Measurements from ENCODE around the gene PGA3.
"Not testable (repeated sequence)": the region's sequence is repeated elsewhere in the genome, so short reads cannot be mapped to it uniquely, and the experiment has no call there.

The PGA3 gene

GRCh38 chr11:61202950-61203746 is at the start of gene PGA3:
Gene PGA3 (plus strand): TSS chr11:61203515. CDS start chr11:61203565, 50 bp downstream.
- not testable (repeated sequence) for DNase-seq

- no peak for DNase-seq
These were observed 49.7 kb upstream of the PGA3 start for GRCh38 chr11:61153593-61154095.

DNA sequence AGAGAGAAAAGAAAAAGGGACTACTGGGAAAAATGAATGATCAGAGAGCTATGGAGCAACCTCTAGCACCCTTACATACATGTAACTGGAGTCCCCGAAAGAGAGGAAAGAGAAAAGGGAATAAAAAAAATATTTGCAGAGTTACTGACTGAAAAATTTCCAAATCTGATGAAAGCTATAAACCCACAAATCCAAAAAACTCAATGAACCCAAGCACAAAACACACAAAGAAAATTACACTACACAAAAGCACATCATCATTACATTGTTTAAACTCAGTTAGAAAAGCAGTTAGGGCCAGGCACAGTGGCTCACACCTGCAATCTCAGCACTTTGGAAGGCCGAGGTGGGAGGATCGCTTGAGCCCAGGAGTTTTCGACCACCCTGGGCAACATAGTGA is 48.8 kb upstream of the PGA3 start:
- no peak for DNase-seq

GRCh38 chr11:61155312-61155711 is 48.0 kb upstream of the PGA3 start:
- DNase-seq: no peak

- DNase-seq: no peak
These were observed 47.6 kb upstream of the PGA3 start for GRCh38 chr11:61155741-61156140.

DNA sequence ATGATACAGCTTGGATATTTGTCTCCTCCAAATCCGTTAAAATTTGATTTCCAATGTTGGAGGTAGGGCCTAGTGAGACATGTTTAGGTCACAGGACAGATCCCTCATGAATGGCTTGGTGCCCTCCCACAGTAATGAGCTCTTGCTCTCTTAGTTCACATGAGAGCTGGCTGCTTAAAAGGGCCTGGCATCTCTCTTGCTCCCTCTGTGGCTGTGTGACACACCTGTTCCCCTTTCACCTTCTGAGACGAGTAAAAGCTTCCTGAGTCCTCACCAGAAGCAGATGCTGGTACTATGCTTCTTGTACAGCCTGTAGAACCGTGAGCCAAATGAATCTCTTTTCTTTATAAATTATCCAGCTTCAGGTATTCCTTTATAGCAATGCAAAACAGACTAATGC is 45.6 kb upstream of the PGA3 start:
- DNase-seq: no peak

DNA sequence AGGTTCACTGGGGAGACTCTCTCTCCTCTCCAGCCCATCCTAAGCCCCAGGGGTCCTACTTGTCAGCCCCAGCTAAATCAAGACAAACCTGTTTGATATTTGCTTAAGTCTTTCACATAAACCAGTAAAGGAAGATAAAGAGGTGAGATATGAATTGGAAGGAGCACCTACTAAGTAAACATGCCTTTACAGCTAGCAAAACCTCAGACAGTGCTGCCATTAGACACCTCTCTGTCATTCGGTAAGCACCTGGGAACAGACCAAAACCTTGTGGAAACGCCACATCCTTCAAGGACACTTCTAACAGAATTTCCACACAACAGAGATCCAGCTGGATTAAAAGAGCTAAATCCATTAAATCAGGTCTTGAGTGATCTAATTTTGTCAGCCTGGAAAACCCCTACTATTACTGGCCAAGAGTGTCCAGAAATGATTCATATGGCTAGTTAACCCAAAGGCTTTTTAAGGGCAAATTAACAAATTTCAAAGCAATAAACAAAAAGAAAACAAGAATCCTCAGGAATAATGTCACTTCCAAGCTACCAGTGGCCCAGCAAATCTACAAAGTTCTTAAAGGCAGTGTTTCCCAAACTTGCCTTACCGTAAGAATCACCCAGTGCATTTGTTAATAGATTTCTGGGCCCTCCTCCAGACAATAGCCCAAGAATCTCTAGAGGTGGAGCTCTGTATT is 44.5 kb upstream of the PGA3 start:
- no peak for DNase-seq

GRCh38 chr11:61160487-61161189 is 42.7 kb upstream of the PGA3 start:
- no peak for DNase-seq

DNA sequence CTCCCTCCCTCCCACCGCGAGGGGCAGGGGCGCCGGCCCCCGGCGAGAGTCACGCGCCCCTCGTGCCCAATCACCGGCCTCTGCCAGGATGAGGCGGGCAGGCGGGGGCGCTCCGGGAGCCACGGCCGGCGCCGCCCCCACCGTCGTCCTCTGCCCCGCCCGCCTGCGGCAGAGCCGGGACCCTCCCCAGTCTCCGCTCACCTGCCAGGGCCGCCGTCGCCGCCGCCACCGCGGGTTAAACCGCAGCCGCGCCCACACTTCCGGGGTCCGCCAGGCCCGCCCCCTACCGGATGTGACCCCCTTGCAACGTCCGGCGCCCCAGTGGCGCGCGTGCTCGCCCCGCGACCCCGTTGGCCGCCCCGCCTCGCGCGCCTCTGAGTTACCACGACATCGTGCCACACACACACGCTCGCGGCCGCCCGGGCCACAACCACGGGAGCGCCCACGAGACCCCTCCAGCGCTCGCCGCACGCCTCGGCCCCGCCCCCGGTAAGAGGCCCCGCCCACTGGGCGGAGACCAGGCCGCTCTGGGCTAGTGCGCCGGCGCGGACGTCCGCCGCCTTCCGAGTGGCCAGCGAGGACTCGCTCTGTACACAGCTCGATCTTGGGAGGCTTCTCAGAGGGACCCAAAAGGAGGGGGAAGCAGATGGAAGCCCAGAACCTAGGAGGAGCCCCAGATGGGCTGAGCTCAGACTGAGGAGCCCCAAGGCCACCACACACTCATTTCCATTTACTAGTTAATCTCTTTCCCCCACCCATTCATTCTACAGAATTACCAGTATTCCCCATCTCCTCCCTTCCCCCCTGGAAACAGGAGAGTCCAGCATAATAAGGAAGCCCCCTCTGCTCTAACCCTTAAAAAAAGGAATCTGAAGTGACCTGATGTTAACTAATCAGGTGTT is 41.9 kb upstream of the PGA3 start, which contains the start of gene VPS37C:
Gene VPS37C (minus strand): TSS at position 237 of the 902 bp plus-strand sequence. CDS start 22,597 bp downstream, outside the sequence.
- DNase-seq: peak; percentile 96

GRCh38 chr11:61162092-61162941 is 41.0 kb upstream of the PGA3 start:
- no peak for DNase-seq

- no peak for DNase-seq
These were observed 40.3 kb upstream of the PGA3 start for GRCh38 chr11:61163021-61163420.

GRCh38 chr11:61163714-61164605 is 39.4 kb upstream of the PGA3 start:
- no peak for DNase-seq

GRCh38 chr11:61164606-61165424 is 38.5 kb upstream of the PGA3 start:
- no peak for DNase-seq

DNA sequence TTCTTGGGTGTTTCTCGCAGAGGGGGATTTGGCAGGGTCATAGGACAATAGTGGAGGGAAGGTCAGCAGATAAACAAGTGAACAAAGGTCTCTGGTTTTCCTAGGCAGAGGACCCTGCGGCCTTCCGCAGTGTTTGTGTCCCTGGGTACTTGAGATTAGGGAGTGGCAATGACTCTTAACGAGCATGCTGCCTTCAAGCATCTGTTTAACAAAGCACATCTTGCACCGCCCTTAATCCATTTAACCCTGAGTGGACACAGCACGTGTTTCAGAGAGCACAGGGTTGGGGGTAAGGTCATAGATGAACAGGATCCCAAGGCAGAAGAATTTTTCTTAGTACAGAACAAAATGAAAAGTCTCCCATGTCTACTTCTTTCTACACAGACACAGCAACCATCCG is 37.5 kb upstream of the PGA3 start:
- DNase-seq: not testable (repeated sequence)

DNA sequence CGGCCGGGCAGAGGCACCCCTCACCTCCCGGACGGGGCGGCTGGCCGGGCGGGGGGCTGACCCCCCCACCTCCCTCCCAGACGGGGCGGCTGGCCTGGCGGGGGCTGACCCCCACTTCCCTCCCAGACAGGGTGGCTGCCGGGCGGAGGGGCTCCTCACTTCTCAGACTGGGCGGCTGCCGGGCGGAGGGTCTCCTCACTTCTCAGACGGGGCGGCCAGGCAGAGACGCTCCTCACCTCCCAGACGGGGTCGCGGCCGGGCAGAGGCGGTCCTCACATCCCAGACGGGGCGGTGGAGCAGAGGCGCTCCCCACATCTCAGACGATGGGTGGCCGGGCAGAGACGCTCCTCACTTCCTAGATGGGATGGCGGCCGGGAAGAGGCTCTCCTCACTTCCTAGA is 37.0 kb upstream of the PGA3 start:
- DNase-seq: not testable (repeated sequence)

GRCh38 chr11:61168042-61168688 is 35.1 kb upstream of the PGA3 start:
- DNase-seq: no peak

DNA sequence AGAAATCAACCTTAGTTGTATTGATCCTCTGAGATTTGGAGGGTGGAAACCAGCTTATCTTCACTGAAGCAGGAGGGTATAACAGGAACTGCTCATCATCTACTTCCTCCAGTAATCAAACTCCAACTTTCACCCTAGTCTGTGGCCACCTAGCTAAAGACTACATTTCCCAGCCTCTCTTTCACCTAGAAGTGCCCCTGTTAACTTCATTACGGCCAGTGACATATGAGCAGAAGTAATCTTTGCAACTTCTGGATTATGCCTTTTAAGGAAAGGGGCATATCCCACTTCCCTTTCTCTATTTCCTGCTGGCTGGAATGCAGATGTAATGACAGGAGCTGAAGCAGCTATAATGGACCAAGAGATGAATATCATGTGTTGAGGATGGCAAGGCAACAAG is 34.5 kb upstream of the PGA3 start:
- DNase-seq: no peak

DNA sequence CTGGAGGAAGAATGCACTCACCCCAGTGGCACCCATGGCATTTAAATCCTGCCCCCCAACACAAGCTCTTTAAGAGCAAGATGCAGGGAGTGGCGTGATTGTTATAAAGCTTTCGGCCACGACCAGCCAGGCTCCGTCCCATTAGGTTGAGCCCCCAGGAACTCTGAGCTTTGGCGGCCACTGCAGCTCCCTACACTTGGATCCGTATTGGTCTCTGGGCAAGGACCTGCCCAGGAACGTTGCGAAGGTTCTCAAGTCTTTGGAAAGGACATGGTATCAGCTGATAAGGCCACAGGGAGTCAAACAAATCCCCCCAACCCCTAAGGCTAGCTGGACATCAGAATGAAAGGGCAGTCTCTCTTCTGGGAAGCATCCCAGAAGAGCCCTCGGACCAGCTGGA is 32.7 kb upstream of the PGA3 start:
- no peak for DNase-seq

GRCh38 chr11:61171907-61172306 is 31.4 kb upstream of the PGA3 start:
- no peak for DNase-seq

Data from right forelimb (tissue), 1 donor.